A549 (cell line): ENCODE results near the gene CPS1. TPM values are rescaled to one million over a fixed set of nuclear protein-coding genes. Genes with fewer than 3 reads are reported as not detected.

Source experiments
- ATAC-seq, 2 experiments: fragments of 200-7000 bp in 1 of 2; fragments of >200 bp in 1 of 2; cut with Nextera tagmentation in 1 of 2; cut with Tn5 transposase in 1 of 2; 3 replicates each; pipeline versions ENCODE4 v1.8.0 to v1.9.1; 2018 to 2020; ENCODE audit warnings: mild to moderate bottlenecking in 1 of 2, moderate library complexity in 1 of 2
- CTCF ChIA-PET: fragments of 300-600 bp; sonication (Branson Sonifier 250); formaldehyde crosslinking; extraction: SDS; loops from one replicate; lab custom pipeline; 2021; ENCODE audit warnings: antibody characterized with exemption, inconsistent platforms; lab: Yijun Ruan, JAX
- POLR2A ChIA-PET: fragments of 350-600 bp; formaldehyde crosslinking; extraction: SDS; loops from one replicate; lab custom pipeline; 2021; ENCODE audit warnings: antibody characterized with exemption, inconsistent platforms; lab: Yijun Ruan, JAX
- DNase-seq, 2 experiments: peaks; one replicate each; pipeline versions ENCODE4 v3.0.0 to v3.0.0-alpha.2; 2011 to 2016; ENCODE audit warnings: low read depth in 1 of 2, low spot score in 1 of 2
- FAIRE-seq: peaks from 2 replicates; lab custom pipeline; 2011; peaks lifted over from hg19 to GRCh38; lab: Jason Lieb, UNC
- H3K27ac ChIP-seq, 2 experiments: fragments of >200 bp; sonication (Bioruptor Twin); formaldehyde crosslinking; 3 replicates each; pipeline ENCODE4 v1.5.1; 2016 to 2017
- H3K4me1 ChIP-seq: fragments of >200 bp; sonication (Bioruptor Twin); formaldehyde crosslinking; 3 replicates; pipeline ENCODE4 v1.6.1; 2016
- H3K4me2 ChIP-seq: fragments of >200 bp; sonication (Bioruptor Twin); formaldehyde crosslinking; 3 replicates; pipeline ENCODE4 v1.6.1; 2016
- H3K4me3 ChIP-seq: fragments of >200 bp; sonication (Bioruptor Twin); formaldehyde crosslinking; 3 replicates; pipeline ENCODE4 v1.5.1; 2016
- H3K9me3 ChIP-seq: fragments of >200 bp; sonication (Bioruptor Twin); formaldehyde crosslinking; 3 replicates; pipeline ENCODE4 v1.6.1; 2016
- BHLHE40 ChIP-seq: IDR thresholded peaks from 2 replicates; pipeline ENCODE4 v1.6.1; 2012; ENCODE audit warnings: low read depth, low read length, inconsistent platforms
- CBX2 ChIP-seq: fragments of 200-600 bp; sonication (generic); IDR thresholded peaks from 2 replicates; pipeline ENCODE4 v1.6.1; 2016; ENCODE audit warnings: low read depth, mild to moderate bottlenecking, borderline replicate concordance
- CBX8 ChIP-seq: fragments of 200-600 bp; sonication (generic); IDR thresholded peaks from 2 replicates; pipeline ENCODE4 v1.6.1; 2016
- CEBPB ChIP-seq, 2 experiments: fragments of >200 bp in 1 of 2; sonication (Bioruptor Twin) in 1 of 2; formaldehyde crosslinking in 1 of 2; IDR thresholded peaks; 2 replicates each; pipeline ENCODE4 v1.6.1; 2012 to 2016
- CHD2 ChIP-seq: fragments of 150-350 bp; IDR thresholded peaks from 2 replicates; pipeline ENCODE4 v1.6.1; 2014; ENCODE audit warnings: low read length; ENCODE audit not compliant: partially characterized antibody
- EHF ChIP-seq: fragments of 250-450 bp; sonication (Bioruptor Pico); IDR thresholded peaks from 2 replicates; pipeline ENCODE4 v1.5.0; 2020; ENCODE audit warnings: mild to moderate bottlenecking
- GATA3 ChIP-seq: IDR thresholded peaks from 2 replicates; pipeline ENCODE4 v1.6.1; 2012; ENCODE audit warnings: borderline replicate concordance
- HEYL ChIP-seq: fragments of 250-450 bp; sonication (Bioruptor Pico); IDR thresholded peaks from 2 replicates; pipeline ENCODE4 v1.8.0; 2021; ENCODE audit warnings: mild to moderate bottlenecking, moderate library complexity
- HMGXB4 ChIP-seq: fragments of 250-450 bp; sonication (Bioruptor Pico); IDR thresholded peaks from 2 replicates; pipeline ENCODE4 v1.5.0; 2021; ENCODE audit warnings: mild to moderate bottlenecking, moderate library complexity, borderline replicate concordance
- HOXA7 ChIP-seq: fragments of 250-450 bp; sonication (Bioruptor Pico); IDR thresholded peaks from 2 replicates; pipeline ENCODE4 v1.5.0; 2020; ENCODE audit warnings: mild to moderate bottlenecking, moderate library complexity
- JUN ChIP-seq, 2 experiments: fragments of >200 bp; sonication (Bioruptor Twin); formaldehyde crosslinking; IDR thresholded peaks; 2 replicates in 1 of 2; 3 replicates in 1 of 2; pipeline ENCODE4 v1.6.1; 2016 to 2017
- JUNB ChIP-seq: fragments of >200 bp; sonication (Bioruptor Twin); formaldehyde crosslinking; IDR thresholded peaks from 2 replicates; pipeline ENCODE4 v1.6.1; 2016
- MAX ChIP-seq: IDR thresholded peaks from 2 replicates; pipeline ENCODE4 v1.6.1; 2012
- NPAS2 ChIP-seq: fragments of 250-450 bp; sonication (Bioruptor Pico); IDR thresholded peaks from 2 replicates; pipeline ENCODE4 v1.8.0; 2022; ENCODE audit warnings: mild to moderate bottlenecking, moderate library complexity, borderline replicate concordance
- PBX3 ChIP-seq: IDR thresholded peaks from 2 replicates; pipeline ENCODE4 v1.6.1; 2012
- PHF8 ChIP-seq: fragments of 200-600 bp; sonication (generic); IDR thresholded peaks from 2 replicates; pipeline ENCODE4 v1.6.1; 2016; ENCODE audit warnings: low read depth, mild to moderate bottlenecking, antibody characterized with exemption, moderate library complexity, borderline replicate concordance
- RAD21 ChIP-seq, 2 experiments: fragments of >200 bp in 1 of 2; sonication (Bioruptor Twin) in 1 of 2; formaldehyde crosslinking in 1 of 2; IDR thresholded peaks in 1 of 2; conservative IDR thresholded peaks in 1 of 2; 2 replicates in 1 of 2; 3 replicates in 1 of 2; pipeline ENCODE4 v1.6.1; 2012 to 2018; ENCODE audit warnings: inconsistent platforms in 1 of 2
- RFX5 ChIP-seq: fragments of 450-650 bp; IDR thresholded peaks from 2 replicates; pipeline ENCODE4 v1.7.1; 2014; ENCODE audit warnings: antibody characterized with exemption, mild to moderate bottlenecking, moderate library complexity
- SMC3 ChIP-seq: fragments of >200 bp; sonication (Bioruptor Twin); formaldehyde crosslinking; IDR thresholded peaks from 3 replicates; pipeline ENCODE4 v1.6.1; 2018; ENCODE audit warnings: inconsistent platforms
- TP53 ChIP-seq: fragments of 250-450 bp; sonication (Bioruptor Pico); IDR thresholded peaks from 2 replicates; pipeline ENCODE4 v1.5.0; 2021; ENCODE audit warnings: mild to moderate bottlenecking, moderate library complexity
- USF2 ChIP-seq: fragments of 450-650 bp; IDR thresholded peaks from 2 replicates; pipeline ENCODE4 v1.6.1; 2014; ENCODE audit warnings: antibody characterized with exemption
- ZNF302 ChIP-seq: fragments of 250-450 bp; sonication (Bioruptor Pico); IDR thresholded peaks from 2 replicates; pipeline ENCODE4 v1.9.0; 2021; ENCODE audit warnings: inconsistent platforms, mild to moderate bottlenecking, moderate library complexity
- ZSCAN20 ChIP-seq: fragments of 250-450 bp; sonication (Bioruptor Pico); IDR thresholded peaks from 2 replicates; pipeline ENCODE4 v1.8.0; 2022; ENCODE audit warnings: mild to moderate bottlenecking, moderate library complexity
- WGBS: methylation state at CpG from one replicate; pipeline ENCODE4 v1.1.6; 2017; ENCODE audit errors: missing lambda C conversion rate; 5-methylcytosine and 5-hydroxymethylcytosine counted together
- polyA plus RNA-seq, 4 experiments: library from polyadenylated mRNA; depleted of rRNA in 3 of 4; stranded (reverse); fragments of >200 nt; fragmentation: RNase III in 1 of 4; extraction: RNeasy Plus Mini Kit Qiagen cat#74134 plus additional on column Dnase treatment in 1 of 4; gene quantifications; 2 replicates in 3 of 4; 3 replicates in 1 of 4; pipeline ENCODE4 v1.2.3, GENCODE V29; 2011 to 2017
- TF ChIP-seq, protein P1 (sequence below): fragments of 250-450 bp; sonication (Bioruptor Pico); IDR thresholded peaks from 2 replicates; pipeline ENCODE4 v1.5.0; 2020; ENCODE audit warnings: low read depth, mild to moderate bottlenecking, moderate library complexity
- TF ChIP-seq, protein P2 (sequence below): IDR thresholded peaks from 2 replicates; pipeline ENCODE4 v1.6.1; 2012; ENCODE audit warnings: low read depth, borderline replicate concordance
- TF ChIP-seq, protein P3 (sequence below): fragments of 200-600 bp; sonication (generic); IDR thresholded peaks from 2 replicates; pipeline ENCODE4 v1.6.1; 2016; ENCODE audit warnings: antibody characterized with exemption, mild to moderate bottlenecking, moderate library complexity

CPS1 gene
- polyA plus RNA-seq, 2 of the 4 experiments (the other 2 are of a cell fraction), result 16.1 to 61.3 TPM

DNA sequence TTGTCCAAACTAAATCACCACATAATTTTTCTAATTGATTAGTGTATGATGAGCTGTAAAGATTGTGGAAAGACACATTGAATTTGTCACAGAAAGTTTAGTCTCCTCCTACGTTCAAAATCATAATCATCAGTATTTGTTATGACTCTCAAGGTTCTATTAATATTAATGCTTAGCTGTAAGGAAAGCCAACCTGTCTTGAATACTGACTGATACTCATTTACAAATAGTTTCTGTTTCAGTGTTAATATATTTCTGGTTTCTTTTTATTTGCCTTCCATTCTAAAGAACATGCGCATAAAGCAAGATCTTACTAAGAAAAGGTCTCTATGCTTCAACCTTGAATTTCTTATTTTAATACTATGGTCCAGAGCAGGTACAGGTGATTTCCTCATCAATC, 55.1 kb downstream of the CPS1 start:
- 54% methylated on average over 2 of the region's 2 CpGs for WGBS
- Histone ChIP-seq H3K4me1 (no peaks in the 10 kb centered on the region), H3K4me2 (no peak overlapping the region), H3K27ac (no peak overlapping the region), H3K4me3 (no peak overlapping the region), H3K9me3 (no peaks in the 10 kb centered on the region)
- CTCF ChIA-PET, result no interaction called here
- ATAC-seq, result no peak
- no peak for FAIRE-seq
- TF ChIP-seq EHF (no peak), TP53 (CRISPR knock-in tag) (no peak), CEBPB (IDR thresholded peaks at IDR 0.05) (no peak), NPAS2 (CRISPR knock-in tag) (no peak), RFX5 (no peak), PBX3 (no peak), RAD21 (conservative IDR thresholded peaks at IDR 0.05 in 1 of 2, IDR thresholded peaks at IDR 0.05 in 1 of 2) (no peak), CBX2 (no peak)
- POLR2A ChIA-PET, result no interaction called here
- DNase-seq, result no peak

DNA sequence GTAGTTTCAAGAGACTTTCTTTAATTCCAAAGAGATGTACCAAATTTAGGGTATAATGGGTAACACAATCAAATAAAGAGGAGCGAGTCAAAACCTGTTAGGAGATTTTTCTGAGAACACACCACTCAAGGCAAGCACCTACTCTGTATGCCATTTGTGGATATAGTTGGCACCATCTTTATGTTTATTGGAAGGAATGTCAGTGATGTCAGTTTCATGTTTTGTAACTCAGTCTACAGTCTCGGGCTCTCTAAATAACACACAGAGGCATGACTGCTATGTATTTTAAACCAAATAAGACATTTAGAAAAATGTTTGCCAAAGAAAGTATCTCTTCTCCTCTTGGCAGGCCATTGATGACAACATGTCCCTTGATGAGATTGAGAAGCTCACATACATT, 59.7 kb downstream of the CPS1 start:
- H3K9me3 ChIP-seq, result no peaks in the 10 kb centered on the region
- no peak overlapping the region for H3K4me2 ChIP-seq
- no peak overlapping the region for H3K27ac ChIP-seq
- no peak overlapping the region for H3K4me3 ChIP-seq
- TF ChIP-seq SMC3, result no peak
- TF ChIP-seq BHLHE40, result no peak
- TF ChIP-seq JUNB, result no peak
- no peak for TF ChIP-seq CHD2
- TF ChIP-seq, protein P1, sequence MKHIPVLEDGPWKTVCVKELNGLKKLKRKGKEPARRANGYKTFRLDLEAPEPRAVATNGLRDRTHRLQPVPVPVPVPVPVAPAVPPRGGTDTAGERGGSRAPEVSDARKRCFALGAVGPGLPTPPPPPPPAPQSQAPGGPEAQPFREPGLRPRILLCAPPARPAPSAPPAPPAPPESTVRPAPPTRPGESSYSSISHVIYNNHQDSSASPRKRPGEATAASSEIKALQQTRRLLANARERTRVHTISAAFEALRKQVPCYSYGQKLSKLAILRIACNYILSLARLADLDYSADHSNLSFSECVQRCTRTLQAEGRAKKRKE (CRISPR knock-in tag), result no peak
- no peak for TF ChIP-seq CEBPB (IDR thresholded peaks at IDR 0.05)
- TF ChIP-seq HEYL (CRISPR knock-in tag), result no peak
- TF ChIP-seq CBX8, result no peak
- no peak for TF ChIP-seq ZNF302 (CRISPR knock-in tag)
- TF ChIP-seq, protein P2, sequence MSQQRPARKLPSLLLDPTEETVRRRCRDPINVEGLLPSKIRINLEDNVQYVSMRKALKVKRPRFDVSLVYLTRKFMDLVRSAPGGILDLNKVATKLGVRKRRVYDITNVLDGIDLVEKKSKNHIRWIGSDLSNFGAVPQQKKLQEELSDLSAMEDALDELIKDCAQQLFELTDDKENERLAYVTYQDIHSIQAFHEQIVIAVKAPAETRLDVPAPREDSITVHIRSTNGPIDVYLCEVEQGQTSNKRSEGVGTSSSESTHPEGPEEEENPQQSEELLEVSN, result no peak
- TF ChIP-seq HOXA7 (CRISPR knock-in tag), result no peak
- no peak for TF ChIP-seq NPAS2 (CRISPR knock-in tag)
- TF ChIP-seq HMGXB4 (CRISPR knock-in tag), result no peak
- TF ChIP-seq PHF8, result no peak
- no peak for TF ChIP-seq ZSCAN20 (CRISPR knock-in tag)
- TF ChIP-seq, protein P3, sequence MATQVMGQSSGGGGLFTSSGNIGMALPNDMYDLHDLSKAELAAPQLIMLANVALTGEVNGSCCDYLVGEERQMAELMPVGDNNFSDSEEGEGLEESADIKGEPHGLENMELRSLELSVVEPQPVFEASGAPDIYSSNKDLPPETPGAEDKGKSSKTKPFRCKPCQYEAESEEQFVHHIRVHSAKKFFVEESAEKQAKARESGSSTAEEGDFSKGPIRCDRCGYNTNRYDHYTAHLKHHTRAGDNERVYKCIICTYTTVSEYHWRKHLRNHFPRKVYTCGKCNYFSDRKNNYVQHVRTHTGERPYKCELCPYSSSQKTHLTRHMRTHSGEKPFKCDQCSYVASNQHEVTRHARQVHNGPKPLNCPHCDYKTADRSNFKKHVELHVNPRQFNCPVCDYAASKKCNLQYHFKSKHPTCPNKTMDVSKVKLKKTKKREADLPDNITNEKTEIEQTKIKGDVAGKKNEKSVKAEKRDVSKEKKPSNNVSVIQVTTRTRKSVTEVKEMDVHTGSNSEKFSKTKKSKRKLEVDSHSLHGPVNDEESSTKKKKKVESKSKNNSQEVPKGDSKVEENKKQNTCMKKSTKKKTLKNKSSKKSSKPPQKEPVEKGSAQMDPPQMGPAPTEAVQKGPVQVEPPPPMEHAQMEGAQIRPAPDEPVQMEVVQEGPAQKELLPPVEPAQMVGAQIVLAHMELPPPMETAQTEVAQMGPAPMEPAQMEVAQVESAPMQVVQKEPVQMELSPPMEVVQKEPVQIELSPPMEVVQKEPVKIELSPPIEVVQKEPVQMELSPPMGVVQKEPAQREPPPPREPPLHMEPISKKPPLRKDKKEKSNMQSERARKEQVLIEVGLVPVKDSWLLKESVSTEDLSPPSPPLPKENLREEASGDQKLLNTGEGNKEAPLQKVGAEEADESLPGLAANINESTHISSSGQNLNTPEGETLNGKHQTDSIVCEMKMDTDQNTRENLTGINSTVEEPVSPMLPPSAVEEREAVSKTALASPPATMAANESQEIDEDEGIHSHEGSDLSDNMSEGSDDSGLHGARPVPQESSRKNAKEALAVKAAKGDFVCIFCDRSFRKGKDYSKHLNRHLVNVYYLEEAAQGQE, result no peak
- no peak for TF ChIP-seq USF2
- no peak for TF ChIP-seq JUN (IDR thresholded peaks at IDR 0.05)
- no peak for TF ChIP-seq MAX
- TF ChIP-seq GATA3, result no peak
- FAIRE-seq (no peak), ATAC-seq (no peak), DNase-seq (no peak)
- POLR2A ChIA-PET, result no interaction called here
- 45% methylated on average over 2 of the region's 2 CpGs for WGBS
- H3K4me1 ChIP-seq, result no peaks in the 10 kb centered on the region
- CTCF ChIA-PET, result interaction anchor here (0.7 kb wide), 1 partner anchor 331 kb away, joined by 4 read pairs; no protein-coding TSS in a partner anchor
